Measurements from ENCODE around the gene TCIRG1.

TCIRG1 gene

DNA sequence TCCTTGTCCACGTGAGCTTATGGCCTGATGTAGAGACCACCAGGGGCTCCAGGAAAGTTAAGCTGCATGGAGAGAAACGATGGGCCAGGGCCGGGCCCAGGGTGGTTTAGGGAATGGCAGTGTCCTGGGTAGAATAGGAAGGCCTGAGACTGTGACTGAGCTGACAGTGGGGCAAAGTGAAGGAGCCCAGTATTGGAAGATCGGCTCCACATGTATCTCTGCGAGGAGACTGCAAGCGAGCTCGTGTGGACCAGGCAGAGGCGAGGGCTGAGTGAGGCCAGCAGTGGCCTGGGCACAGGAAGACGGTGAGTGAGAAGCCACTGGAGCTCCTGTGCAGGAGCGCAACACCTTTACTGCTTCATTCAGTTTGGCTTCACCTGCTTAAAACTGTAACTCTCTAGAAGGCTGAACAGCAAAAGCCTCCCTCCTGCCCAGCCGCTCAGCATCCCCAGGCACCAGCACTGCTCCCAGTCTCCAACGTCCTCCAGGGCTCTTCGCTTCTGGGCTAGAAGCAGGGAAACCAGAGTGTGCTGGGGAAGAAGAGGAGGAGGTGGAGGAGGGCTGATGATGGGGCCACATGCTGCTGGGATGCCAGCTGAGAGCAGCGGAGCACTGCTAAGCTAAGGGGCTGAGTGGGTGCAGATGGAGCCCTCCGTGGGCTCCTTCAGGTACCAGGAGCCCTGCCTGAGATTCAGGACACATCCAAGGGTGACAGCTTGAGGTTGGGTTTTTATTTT lies 13.5 kb downstream of the TCIRG1 start:
- no peak for DNase-seq (ENCODE audit: low spot score)

DNA sequence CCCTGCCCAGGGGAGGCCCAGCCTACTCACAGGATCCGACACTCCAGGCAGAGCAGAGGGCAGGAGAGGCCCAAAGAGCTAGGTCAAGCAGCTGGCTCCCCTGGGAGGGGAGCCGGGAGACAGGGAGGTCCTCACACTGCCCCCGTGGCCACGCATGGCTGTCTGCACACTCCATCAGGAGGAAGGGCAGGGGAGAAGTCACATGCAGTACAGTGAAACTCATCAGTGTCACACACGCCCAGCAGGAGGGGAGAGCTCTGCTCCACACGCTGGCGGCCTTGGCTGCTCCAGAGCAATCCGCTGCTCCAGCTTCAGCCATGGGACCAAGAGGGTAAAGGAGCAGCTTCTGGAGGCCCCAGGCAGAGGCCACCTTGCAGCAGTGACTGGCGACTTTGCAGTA lies 14.3 kb downstream of the TCIRG1 start:
- DNase-seq (ENCODE audit: low spot score) = no peak

DNA sequence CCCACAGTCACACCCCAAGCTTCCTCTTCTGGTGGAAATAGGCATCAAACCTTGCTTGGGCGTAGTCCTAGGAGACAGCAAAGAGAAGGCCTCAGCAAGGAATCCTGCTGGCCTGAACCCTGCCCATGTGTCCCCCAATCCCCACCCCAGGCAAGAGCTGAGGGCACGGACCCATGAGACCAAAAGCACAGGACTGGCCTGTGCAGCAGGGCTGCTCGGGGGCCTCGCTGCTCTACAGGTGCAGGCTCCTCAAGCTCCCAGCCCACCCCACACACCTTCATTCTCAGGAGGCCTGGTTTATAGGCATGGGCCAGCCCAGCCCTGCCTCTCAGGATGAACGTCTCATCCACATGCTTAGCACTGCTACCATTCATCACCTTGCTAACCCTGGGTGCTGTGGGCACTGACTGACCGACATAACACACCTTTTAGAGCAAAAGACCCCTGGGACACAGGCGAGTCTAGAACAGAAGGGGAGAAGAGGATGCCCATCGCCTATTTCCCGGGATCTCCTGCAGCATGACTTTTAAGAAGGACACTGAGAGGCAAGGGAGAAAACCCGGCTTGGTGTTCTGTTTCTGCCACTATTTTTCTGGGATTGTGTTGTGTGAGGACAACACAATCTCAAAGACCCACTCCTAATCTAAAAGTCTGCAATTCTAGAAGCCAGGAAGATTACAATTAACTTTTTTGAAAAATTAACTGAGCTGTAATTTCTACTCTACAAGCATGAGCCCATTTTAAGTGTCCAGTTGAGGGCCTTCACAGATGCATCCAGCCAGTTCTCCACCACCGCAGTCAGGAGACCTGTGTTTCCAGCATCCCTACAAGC lies 15.4 kb downstream of the TCIRG1 start:
- no peak for DNase-seq (ENCODE audit: low spot score)

DNA sequence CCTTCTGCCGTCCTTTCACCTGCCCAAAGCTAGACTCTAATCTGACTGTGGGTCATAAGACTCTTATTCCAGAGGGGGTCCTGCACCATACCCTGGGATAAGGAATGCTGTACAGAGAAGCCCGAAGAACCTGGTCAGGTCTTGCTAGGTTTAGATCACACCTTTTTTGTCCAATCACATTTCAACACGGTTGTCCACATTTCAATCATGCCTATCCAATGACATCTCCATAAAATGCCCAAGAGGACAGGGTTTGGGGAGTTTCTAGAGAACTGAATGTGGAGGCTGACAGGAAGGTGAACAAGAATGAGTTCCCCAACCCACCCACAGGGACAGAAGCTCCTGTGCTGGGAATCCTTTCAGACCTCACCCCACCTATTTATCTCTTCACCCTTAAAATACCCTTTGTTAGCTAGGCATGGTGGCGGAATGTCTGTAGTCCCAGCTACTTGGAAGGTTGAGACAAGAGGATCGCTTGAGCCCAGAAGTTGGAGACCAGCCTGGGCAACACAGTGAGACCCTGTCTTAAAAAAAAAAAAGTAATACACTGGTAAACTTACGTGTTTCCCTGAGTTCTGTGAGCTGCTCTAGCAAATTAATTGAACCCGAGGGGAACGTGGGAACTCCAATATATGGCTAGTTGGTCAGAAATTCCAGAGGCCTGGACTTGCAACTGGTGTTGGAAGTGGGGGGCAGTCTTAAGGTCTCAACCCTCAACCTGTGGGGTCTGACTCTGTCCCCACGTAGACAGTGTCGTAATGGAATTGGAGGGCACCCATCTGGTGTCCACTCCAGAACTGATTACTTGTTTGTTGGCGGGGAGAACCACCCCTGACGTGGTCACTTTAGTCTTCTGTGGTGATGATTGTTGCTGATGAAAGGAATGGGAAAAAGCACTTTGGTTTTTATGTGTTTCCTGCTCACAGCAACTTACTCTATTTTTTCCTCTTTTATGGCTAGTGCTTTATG lies 17.8 kb downstream of the TCIRG1 start:
- no peak for DNase-seq (ENCODE audit: low spot score)

DNA sequence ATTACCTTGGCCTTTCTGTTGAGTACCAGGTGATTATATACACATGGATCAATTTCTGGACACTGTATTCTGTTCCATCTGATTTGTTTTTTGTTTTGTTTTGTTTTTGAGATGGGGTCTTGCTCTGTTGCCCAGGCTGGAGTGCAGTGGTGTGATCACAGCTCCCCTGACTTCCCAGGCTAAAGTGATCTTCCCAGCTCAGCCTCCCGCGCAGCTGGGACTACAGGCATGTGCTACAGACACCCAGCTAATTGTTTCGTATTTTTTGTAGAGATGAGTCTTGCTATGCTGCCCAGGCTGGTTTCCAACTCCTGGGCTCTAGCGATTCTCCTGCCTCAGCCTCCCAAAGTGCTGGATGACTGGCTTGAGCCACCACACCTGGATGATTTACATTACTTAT lies 19.0 kb downstream of the TCIRG1 start:
- DNase-seq (ENCODE audit: low spot score) = no peak

DNA sequence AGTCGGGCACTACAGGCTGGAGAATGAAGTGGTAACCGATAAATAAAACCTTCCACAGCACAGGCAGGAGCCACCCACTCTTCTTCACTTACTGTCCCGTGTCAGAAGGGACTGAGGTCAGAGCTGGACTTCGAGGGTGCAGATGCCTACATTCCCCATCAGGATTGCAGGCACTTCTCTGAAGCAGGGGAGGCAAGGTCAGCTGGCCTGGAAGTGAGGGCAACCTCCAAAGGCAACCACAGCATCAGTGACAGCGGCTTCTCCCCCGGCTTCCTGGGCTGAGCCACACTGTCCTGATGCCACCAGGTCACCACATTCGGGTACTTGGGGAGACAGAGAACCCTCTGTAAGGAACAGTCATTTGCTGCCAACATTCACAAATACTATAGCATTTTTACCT lies 22.7 kb downstream of the TCIRG1 start:
- no peak for DNase-seq (ENCODE audit: low spot score)

DNA sequence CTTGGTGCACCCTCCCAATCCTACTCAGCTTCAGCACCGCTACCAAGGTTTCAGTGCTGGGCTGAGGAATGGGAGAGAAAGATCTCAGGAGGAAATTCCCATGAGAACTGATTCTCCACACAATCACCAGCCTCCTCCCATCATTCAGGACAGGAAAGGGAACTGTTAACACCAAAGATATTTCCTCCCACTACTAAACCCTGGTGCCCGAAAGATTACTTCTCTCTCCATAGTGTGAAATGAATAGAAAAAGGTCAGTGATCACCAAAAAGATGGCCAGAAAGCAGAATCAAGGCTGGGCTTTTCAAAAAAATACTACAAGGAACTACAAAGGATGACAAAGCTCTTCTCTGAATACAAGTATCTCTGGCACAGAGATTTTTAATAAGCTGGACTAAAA lies 26.1 kb downstream of the TCIRG1 start:
- DNase-seq (ENCODE audit: low spot score) = no peak

DNA sequence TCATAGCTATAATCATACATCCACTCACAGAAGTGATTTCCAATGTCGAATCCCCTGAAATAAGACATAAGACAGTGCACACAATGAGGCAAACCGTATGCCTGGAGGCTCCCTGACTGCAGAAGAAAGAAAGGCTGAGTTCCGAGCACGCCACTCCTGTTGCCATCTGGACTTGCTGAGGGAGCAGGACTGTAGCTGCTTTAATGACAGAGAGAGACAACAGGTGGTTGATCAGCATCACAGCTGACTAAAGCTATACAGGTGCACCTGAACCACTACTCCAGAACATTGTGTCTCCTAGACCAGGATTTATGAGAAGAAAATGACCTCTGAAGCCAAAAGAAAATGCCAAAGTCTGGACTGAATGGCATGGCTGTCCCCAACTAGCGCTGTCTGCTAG lies 27.0 kb downstream of the TCIRG1 start:
- DNase-seq (ENCODE audit: low spot score) = no peak

DNA sequence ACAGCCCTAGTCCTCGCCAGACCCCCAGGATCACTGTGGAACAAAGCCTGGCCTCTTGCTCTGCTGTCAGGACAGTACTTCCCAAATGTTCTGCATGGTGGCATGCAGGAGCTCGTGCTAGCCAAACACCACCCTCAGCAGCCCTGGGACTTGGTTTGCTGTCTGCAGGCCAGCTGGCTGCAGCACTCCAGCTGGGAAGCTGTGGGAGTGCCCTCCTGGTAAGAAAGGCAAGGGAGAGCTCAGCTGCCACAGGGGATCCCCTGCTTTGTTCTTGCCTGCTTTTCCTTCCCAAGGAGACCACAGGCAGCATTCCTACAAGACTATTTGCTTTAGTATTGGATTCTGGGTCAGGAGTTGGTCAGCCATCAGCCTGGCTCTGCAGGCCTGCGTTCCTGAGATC lies 27.9 kb downstream of the TCIRG1 start:
- DNase-seq (ENCODE audit: low spot score) = no peak

DNA sequence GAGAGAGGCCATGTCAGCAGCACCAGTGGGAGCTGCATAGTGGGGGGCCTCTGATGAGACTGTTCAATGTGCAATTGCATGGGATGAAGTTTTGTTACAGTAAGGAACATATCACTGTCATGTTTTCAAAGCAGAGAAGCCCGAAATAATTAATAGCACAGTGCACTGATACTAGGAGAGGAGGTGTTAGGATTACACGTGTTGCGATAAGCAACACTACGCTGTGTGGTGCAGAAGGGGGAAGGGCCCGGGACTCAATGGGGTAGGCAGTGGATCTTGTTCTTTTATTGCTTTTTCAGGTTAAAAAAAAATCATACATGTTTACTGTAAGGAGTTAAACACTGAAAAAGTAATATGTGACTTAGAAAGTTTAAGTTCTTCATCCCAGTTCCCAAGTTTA lies 29.2 kb downstream of the TCIRG1 start:
- DNase-seq (ENCODE audit: low spot score) = no peak

DNA sequence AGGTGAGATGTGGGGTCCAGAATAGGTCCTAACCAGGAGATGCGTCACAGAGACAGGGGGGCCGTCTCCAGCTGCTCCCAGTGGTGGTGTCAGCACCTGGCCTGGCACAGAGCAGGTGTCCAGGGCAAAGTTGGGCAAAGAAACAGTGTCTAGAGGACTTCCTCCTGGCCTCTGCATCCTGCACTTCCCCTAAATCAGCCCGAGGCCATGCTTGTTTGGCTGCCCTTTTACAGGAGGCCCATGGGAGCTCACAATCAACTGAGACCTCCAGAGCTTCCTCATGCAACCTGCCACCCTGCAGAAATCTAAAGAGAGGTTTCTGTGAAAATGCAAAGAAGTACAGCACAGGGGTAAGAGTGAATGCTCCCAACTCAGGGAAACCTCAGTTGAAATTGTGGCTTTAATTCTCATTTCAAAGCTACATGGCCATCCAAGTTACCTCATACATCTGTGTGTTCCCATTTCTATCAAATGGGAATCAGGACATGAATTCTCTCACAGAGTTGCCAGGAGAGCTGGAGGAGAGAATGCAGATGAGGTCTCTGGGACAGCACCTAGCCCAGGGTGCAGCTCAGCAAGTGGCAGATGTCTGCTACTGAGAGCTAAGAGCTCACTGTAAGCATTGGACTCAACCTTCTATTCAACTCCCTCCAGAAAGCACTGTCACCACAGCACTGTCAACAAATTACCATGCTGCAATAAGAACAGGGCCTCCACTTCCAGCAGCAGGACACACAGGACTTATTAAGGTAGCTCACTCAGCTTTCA lies 32.6 kb downstream of the TCIRG1 start:
- DNase-seq (ENCODE audit: low spot score) = no peak

DNA sequence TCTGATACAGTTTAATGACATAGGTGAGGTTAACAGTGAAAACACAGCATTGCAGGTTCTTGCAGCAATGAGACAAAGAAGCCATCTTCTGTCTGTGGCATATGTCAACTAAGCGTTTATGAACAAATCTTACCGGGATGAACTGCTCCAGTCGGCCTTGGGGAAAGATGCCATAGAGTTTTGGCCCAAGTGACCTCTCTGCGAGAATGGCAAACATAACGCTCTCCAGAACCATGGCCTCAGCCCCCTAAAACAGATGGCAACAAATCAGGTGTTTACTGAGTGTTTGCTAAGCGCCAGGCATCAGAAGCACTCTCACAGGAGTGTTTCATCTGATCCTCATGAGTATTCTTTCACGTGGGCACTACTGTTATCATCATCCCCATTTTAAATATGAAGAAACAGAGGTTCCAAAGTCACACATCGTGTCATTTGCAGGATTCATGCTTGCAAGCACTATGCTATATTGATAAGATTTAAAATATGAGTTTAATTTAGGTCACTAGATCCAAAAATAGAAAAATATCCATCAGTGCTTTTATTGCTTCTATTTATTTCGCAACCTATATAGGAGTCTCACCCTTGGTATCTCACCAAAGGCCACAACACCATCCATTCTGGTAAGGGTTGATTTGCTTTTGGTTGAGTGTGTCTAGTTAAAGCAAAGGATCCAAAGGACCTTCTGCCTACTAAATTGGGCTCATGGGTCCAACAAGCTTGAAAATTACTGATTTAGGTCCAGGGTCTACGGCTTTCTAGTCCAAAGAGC lies 35.9 kb downstream of the TCIRG1 start:
- DNase-seq (ENCODE audit: low spot score) = no peak

DNA sequence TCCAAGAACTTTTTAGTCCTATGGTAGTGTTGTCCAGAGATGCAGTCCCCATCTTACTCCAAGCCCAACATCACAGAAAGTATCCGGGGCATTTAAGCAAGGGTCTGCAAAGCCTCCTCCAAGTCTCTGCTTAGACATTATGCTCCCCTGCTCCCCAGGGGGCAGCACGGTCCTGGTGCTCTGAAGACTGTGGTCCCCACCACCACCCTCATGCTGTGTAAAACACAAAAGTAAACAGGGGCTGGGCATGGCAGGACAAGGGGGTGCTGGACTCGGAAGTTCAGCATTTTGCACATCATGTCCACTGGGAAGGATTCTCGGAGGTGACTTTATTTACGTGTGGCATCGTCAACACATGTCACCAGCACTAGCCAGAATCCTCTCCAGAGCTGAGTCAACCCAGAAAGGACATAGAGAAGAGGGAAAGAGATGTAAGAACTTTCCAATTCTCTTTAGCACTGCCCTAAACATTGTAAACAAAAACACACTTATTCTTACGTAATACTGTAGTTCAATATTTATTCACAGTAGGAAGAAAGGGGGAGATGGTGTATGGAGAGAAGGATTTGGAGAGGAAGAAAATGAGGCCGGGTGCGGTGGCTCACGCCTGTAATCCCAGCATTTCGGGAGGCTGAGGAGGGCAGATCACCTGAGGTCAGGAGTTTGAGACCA lies 37.7 kb downstream of the TCIRG1 start:
- DNase-seq (ENCODE audit: low spot score) = no peak

DNA sequence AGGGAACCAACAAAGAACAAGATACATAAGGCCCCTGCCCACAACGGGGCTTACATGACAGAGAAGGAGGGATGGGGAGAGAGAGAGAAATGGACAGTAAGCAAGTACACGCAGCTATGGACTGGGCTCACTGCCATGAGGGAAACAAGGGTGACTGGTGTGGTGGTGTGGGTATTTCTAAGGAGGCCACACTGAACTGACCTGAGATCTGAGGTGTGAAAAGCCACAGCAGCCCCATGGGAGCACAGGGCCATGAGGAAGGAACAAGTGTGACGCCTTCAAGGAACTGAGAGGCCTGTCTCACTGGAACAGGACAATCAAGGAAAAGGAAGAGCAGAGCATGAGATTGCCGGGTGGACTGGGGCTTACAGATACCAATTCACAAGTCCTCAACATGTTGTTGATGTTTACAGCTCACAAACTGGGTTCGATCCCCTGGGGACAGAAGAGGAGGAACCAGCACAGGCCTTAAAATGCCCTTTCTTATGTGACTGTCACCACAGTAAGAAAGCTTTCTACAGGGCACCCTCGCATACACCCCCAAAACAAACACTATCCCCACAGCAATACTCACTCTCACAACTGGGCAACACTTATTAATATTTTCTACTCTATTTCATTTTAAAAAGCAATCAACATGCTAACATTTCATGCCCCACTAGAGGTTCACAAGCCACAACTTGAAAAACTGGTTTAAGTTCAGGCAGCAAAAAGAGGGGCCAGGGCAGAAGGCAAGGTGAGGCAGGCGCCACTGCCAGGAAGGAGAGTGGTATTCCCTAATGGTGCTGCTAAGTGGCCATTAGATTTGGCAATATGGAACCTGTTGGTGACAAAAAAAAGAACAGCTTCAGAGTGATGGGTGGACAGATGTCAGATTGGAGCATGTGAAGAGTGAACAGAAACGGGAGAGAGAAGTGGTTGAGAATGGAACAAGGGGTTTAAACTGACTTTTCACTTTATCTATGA lies 39.1 kb downstream of the TCIRG1 start:
- no peak for DNase-seq (ENCODE audit: low spot score)

DNA sequence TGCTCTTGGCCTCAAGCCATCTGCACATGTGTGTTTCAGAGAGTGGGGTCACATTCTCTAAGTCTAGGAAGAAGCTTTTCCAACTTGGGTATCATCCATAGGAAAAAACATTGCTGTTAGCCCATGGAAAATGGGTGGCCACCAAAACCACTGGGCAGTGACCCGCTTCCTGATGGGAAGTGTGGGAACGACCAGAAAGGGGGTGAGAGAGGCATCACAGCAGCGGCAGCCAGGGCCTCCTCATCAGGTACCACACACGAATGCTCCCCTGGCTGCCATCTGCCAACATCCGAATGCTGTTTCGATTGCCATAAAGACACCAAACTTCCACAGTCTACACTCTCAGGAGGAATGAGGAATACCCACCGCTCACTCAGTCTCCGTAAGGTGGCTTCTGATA lies 42.0 kb downstream of the TCIRG1 start:
- DNase-seq (ENCODE audit: low spot score) = no peak

DNA sequence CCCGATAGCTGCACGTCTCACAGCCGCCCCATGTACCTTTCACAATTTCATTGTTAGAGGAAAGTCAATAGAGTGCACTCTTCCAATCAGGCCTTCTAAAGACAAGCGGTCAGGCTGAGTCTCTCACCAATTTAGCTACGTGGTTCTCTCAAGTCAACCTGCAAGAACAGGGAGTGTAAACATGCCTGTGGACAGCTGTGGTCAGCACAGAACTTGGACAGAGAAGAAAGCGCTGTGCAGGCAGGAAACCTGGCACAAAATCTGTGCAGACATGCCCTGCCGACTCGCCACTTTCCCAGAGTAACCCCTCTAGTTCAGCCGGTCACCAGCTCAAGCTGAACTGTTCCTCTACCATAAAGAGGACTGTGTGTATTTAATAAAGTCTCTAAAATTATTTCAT lies 42.9 kb downstream of the TCIRG1 start:
- DNase-seq (ENCODE audit: low spot score) = no peak

DNA sequence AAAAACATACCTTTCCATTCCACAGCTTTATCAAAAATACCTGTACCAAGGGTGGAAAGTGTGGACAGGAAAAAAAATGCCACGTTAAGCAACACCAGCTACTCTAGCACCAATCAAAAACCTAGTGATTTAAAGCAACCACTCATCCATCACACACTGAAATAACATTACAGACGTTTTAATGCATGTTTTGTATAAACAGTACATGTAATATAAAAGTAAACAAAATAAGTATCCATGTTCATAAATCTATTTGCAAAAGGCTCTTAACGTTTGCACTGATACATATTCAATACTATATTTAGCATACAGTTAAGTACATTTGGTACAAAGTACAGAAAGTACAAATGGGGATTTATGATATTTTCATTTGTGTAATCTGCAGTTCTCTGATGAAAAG lies 43.7 kb downstream of the TCIRG1 start:
- no peak for DNase-seq (ENCODE audit: low spot score)

DNA sequence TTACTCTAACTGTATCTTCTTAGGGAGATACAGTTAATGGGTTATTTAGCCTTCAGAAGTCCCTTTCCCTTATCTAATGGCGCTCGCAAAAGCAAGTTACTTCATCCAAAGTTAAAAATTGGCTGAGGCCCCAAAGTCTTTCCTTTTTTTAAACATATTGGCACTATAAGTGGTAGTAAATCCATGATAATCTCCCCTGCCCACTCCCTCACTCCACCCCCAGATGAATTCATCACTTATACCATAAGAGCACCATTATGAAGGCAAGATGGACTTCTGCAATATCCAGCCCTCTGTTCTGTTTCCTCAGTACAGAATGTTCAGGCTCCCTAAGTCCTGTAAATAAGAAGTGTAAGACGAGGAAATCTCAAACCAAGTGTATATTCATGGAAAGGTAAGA lies 44.7 kb downstream of the TCIRG1 start:
- DNase-seq (ENCODE audit: low spot score) = no peak

DNA sequence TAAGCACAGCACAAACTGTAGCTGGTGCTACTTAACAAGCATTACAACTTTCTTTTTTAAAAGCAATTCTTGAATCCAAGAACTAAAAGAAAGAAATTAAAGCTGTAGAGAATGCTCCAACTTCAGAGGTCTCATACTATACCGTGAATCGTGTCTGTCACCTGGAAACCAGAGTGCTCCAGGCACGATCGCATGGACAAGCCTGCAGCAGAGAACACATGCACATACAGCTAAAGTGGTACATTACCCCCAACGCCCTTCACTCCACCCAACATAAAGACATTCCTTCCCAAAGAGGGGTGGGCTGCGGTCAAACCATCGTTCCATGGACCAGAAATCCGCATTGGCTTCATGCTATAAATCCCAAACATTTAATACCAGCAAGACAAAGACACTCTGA lies 50.9 kb downstream of the TCIRG1 start:
- DNase-seq (ENCODE audit: low spot score) = no peak

All from kidney capillary endothelial cell (primary cell).